Inferior parietal cortex (tissue), 1 donor: ENCODE results near the gene USP25.

Source experiments
- DNase-seq: peaks from one replicate; pipeline ENCODE4 v3.0.0-alpha.2; 2016; ENCODE audit errors: extremely low spot score

USP25 gene

GRCh38 chr21:15804247-15805005 lies 74.6 kb downstream of the USP25 start:
- peak; percentile 57 for DNase-seq

DNA sequence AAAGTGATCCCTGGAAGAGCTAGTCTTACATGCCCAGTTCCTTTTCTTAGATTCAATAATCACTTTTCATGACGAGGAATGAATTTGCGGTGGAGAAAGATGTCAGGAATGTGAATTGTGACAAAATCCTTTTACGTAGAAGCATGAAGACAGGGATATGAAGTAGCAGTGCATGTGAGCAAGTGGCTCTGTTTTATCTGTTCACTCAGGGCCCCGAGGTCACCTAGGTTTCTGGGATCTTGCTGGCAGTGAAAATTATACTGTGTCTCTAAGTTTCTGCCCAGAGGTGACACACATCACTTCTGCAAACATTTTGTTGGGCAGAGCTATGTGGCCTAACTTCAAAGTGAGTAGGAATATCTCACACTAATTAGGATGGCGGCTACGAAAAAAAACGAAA lies 79.3 kb downstream of the USP25 start:
- DNase-seq, result no peak

DNA sequence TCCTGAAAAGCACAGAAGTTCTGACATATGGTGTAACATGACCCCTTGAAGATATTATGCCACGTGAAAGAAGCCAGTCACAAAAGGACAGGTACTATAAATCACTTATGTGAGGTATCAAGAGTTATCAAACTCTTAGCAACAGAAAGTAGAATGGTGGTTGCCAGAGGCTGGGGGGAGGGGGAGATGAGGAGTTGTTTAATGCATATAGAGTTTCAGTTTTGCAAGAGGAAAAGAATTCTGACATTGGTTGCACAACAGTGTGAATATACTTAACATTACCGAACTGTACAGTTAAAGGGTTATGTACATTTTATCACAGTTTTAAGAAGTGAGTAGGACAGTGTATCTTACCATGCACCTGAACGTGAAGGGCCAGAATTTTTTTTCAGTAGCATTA lies 80.0 kb downstream of the USP25 start:
- no peak for DNase-seq

DNA sequence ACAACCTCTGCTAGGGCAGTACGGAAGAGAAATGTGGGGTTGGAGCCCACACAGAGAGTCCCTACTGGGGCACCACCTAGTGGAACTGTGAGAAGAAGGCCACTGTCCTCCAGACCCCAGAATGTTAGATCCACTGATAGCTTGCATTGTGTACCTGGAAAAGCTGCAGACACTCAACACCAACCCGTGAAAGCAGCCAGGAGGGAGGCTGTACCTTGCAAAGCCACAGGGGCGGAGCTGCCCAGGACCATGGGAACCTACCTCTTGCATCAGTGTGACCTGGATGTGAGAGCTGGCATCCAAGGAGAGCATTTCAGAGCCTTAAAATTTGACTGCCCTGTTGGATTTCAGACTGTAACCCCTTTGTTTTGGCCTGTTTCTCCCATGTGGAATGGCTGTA lies 85.5 kb downstream of the USP25 start:
- no peak for DNase-seq

- no peak for DNase-seq
These were observed 90.5 kb downstream of the USP25 start for GRCh38 chr21:15820327-15820726.

DNA sequence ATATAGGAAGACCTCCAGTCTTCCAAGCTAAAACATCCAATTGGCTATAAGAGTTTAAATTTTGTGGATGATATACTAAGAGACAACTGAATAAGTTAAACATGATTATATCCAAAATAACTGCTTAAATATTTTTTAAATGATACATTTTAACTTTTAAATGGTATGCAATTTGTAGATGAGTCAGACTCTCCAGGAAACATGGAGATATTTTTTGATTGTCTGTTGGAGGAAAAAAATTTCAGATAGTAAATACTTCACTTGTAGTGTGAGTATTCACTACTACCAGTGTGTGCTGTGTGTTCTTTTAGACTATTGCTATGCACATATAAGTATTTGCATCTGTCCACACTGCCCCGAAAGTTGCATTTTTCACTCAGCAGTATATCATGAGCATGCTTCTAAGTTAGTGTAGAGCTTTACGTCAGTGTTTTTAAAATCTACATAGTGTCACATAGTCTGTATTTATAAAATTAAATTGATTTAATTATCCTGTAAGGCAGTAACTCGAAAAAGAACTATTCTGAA lies 91.1 kb downstream of the USP25 start:
- no peak for DNase-seq

GRCh38 chr21:15823486-15824150 lies 93.8 kb downstream of the USP25 start:
- DNase-seq, result no peak

DNA sequence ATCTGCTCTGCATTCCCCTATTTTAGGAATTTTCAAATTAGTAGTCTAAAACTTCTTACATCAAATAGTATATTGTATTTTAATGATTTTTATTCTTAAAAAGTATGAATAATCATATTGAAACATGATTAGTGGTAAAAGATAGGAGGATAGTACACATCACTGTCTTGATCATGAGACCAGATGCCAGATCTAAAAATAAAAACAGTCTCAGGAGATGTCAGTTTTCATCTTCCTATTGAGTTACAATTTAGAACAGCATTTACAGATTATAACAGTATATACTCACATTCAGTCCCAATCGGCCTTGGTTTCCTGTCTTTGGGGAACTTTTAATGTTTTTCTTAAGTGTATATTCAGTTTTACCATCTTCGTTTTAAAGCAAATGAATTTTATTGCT lies 95.9 kb downstream of the USP25 start:
- DNase-seq, result no peak

DNA sequence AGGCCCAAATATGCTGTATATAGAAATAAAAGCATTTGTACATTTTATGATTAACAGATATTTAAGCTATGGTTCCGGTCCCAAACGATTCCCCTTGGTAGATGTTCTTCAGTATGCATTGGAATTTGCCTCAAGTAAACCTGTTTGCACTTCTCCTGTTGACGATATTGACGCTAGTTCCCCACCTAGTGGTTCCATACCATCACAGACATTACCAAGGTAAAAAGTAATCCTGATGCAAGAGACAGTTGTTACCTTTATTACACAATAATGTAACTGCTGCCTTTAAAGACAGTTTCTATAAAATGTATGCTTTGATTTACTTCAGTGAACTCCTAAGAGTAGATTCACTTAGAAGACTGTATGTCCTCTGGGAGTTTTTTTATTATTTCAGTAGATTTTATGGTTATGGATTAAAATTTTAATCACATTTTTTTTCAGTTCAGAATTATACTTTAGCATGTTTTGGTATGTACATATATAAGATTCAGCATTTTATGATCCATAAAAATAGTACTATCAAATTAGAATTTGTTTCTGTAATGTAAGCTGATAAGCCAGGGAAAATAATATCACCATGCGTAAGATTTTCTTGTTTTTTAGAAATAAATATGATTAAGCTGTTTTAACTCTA lies 96.5 kb downstream of the USP25 start:
- DNase-seq, result peak; percentile 55

- DNase-seq, result peak; percentile 40
These were observed 97.3 kb downstream of the USP25 start for GRCh38 chr21:15826908-15827601.

DNA sequence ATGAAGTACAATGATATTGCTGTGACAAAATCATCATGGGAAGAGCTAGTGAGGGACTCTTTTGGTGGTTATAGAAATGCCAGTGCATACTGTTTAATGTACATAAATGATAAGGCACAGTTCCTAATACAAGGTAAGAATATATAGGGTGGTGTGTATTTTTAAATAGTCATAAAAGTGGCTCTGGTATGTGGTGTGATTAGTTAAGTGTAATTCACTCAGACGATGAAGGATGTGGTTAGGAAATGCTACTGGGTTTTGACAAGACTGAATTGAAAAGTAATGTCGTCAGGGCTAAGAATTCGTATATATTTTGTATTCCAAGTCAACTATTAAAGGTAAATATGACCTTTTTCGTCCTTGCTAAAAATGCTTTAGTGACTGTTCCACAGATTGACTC lies 101.7 kb downstream of the USP25 start:
- DNase-seq, result no peak

DNA sequence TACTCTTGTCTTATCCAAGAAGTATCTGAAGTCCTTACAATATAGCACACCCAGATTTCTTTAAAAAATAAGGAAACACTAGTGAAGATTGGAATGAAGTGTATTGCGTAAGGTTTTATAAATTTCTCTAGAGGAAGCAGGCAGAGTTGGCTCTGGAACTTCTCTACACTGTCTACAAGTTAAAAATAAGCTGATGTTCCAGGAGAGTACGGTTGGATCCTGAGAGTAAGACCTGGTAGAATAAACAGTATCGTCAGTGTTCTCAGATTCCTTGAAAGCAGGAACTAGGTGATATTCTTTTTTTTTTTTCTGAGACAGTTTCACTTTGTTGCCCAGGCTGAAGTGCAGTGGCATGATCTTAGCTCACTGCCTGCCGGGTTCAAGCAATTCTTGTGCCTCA lies 107.9 kb downstream of the USP25 start:
- peak; percentile 54 for DNase-seq

DNA sequence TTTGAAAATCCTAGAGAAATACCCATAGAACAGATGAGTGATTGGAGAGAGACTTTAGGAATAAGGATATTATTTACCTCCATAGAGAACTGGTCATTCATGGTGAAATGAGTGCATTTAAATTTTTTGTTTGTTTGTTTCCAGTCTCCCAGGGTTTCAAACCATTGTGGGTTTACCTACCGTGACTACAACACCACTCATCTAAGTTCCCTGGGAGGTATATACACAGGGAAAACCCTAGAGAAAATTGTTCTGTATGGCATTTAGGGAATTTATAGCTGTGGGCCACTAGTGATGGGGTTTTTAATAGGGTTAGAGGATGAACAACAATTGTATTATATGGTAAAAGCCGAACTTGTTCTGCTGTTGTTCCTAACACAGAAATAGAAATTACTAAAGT lies 109.2 kb downstream of the USP25 start:
- no peak for DNase-seq

- no peak for DNase-seq
These were observed 109.8 kb downstream of the USP25 start for GRCh38 chr21:15839601-15840000.

DNA sequence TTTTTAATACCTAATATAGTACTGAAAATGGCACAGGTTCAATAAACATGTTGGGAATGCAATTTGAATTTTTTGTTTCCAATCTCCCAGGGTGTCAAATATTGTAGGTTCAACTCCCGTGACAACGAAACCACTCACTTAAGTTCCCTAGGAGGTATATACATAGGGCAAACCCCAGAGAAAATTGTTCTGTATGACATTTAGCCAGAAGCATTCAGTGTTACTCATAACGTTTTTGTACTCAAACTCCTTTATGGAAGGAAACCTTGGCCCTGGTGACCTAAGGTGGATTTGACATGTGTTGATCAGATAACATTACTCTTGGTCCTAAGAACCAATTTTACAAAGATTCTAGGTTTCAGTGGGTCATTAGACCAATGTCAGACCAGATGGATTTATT lies 110.6 kb downstream of the USP25 start:
- no peak for DNase-seq

DNA sequence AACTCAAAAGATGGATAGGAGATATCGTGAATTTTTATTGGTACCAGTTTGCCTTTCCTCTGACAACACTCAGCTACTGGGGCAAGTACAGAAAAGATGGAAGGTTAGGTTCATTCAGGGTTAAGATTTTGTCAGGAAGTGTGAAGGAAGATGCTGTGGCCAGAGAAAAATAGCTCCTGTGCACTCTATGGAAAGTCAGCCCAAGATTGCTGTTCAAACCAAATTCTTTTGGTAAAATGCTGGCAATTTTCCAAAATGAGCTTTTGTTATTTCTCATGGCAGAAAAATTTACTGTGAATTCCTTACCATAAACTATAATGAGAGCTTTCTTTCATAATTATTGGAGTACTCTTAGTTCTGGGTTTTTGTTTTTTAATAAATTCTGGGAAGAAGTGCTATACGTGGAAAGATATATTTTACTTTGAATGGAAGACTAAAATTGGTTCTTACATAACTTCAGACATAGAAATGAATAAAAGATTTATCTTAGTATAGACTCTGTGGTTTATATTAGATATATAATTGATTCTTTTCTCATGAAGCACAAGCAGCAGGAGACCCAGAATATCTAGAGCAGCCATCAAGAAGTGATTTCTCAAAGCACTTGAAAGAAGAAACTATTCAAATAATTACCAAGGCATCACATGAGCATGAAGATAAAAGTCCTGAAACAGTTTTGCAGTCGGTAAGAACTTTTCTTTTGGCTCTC lies 112.2 kb downstream of the USP25 start:
- DNase-seq, result no peak

- DNase-seq, result no peak
These were observed 112.7 kb downstream of the USP25 start for GRCh38 chr21:15842565-15842880.

GRCh38 chr21:15843766-15844165 lies 114.0 kb downstream of the USP25 start:
- DNase-seq, result no peak

DNA sequence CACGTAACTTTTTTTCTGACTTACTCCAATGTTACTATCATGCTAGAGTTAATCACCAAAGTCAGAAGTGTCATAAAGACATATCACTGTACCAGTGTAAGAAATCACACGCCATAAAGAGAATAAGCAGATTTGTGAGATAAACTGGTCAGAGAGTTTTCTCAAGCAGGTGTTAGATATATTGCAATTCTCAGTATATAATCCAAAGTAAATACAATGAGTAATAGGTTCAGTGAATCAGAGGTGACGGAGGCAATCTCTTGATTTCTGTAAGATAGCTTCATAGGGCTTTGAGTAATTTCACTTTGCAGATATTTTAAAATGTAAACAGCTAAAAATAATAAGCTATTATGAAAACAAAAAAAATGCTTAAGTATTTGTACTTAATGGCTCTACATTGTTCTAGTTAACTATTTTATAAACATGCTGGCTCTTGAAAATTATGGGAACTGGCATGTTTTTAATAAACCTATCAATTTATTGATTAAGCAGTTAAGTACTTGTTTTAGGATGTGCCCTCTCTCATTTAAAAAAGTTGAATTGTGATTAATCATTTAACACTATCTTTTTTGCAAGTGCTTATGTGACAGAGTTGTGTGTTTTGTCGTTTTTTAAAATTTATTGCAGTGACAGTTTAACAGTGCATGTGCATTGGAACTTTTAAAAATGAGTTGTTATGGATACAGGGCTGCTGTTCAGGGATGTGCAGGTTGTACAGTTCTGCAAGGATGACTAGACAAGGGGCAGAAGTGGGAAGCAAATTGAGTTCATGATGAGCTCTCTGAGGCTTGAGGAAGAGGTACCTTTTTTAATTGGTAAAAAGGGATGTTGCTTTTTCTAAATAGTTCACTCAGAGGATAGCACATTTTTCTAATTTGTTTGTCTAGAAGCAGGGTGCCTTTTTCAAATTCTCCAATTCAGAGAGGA lies 119.1 kb downstream of the USP25 start:
- no peak for DNase-seq

- no peak for DNase-seq
These were observed 120.1 kb downstream of the USP25 start for GRCh38 chr21:15849927-15850326.

- no peak for DNase-seq
These were observed 120.9 kb downstream of the USP25 start for GRCh38 chr21:15850645-15851044.
